ENCODE data around the gene TMEM106C.

The TMEM106C gene

GRCh38 chr12:47988073-47989022 lies 25.0 kb downstream of the TMEM106C start:
- TF ChIP-seq CREB5 (CRISPR knock-in tag; IDR thresholded peaks at IDR 0.05; ENCODE audit: low read depth) (no peak), POU6F1 (CRISPR knock-in tag; IDR thresholded peaks at IDR 0.05; ENCODE audit: borderline replicate concordance, low read depth) (no peak), ZNF565 (CRISPR knock-in tag; conservative IDR thresholded peaks at IDR 0.05; ENCODE audit: low read depth) (no peak), ISL1 (CRISPR knock-in tag; IDR thresholded peaks at IDR 0.05) (no peak), PATZ1 (CRISPR knock-in tag; IDR thresholded peaks at IDR 0.05; ENCODE audit: borderline replicate concordance) (no peak), TOX (CRISPR knock-in tag; IDR thresholded peaks at IDR 0.05; ENCODE audit: borderline replicate concordance) (no peak)
- peak; percentile 25; the same call in 2 of the 3 replicates for ATAC-seq

GRCh38 chr12:47989023-47989417 lies 25.6 kb downstream of the TMEM106C start:
- no peak for TF ChIP-seq POU6F1 (CRISPR knock-in tag; IDR thresholded peaks at IDR 0.05; ENCODE audit: borderline replicate concordance, low read depth)
- no peak for TF ChIP-seq ZNF8 (CRISPR knock-in tag; IDR thresholded peaks at IDR 0.05)
- no peak for TF ChIP-seq ZFP3 (CRISPR knock-in tag; IDR thresholded peaks at IDR 0.05)
- TF ChIP-seq TCF4 (CRISPR knock-in tag; IDR thresholded peaks at IDR 0.05; ENCODE audit: borderline replicate concordance) = no peak
- TF ChIP-seq CREB5 (CRISPR knock-in tag; IDR thresholded peaks at IDR 0.05; ENCODE audit: low read depth) = no peak
- no peak for TF ChIP-seq TOX (CRISPR knock-in tag; IDR thresholded peaks at IDR 0.05; ENCODE audit: borderline replicate concordance)
- TF ChIP-seq PATZ1 (CRISPR knock-in tag; IDR thresholded peaks at IDR 0.05; ENCODE audit: borderline replicate concordance) = no peak
- TF ChIP-seq ZFP30 (CRISPR knock-in tag; IDR thresholded peaks at IDR 0.05) = no peak
- no peak for TF ChIP-seq ARNTL (CRISPR knock-in tag; IDR thresholded peaks at IDR 0.05; ENCODE audit: borderline replicate concordance, low read depth)
- TF ChIP-seq TSHZ2 (CRISPR knock-in tag; IDR thresholded peaks at IDR 0.05) = no peak
- TF ChIP-seq BACH2 (CRISPR knock-in tag; IDR thresholded peaks at IDR 0.05; ENCODE audit: borderline replicate concordance) = no peak
- no peak for TF ChIP-seq GLIS3 (CRISPR knock-in tag; IDR thresholded peaks at IDR 0.05)
- no peak for TF ChIP-seq SNAI2 (CRISPR knock-in tag; IDR thresholded peaks at IDR 0.05)
- no peak for TF ChIP-seq ESRRG (CRISPR knock-in tag; IDR thresholded peaks at IDR 0.05)
- TF ChIP-seq ZNF565 (CRISPR knock-in tag; conservative IDR thresholded peaks at IDR 0.05; ENCODE audit: low read depth) = no peak
- TF ChIP-seq OSR1 (CRISPR knock-in tag; IDR thresholded peaks at IDR 0.05) = no peak
- no peak for TF ChIP-seq ZC3H10 (CRISPR knock-in tag; IDR thresholded peaks at IDR 0.05)
- TF ChIP-seq RARB (CRISPR knock-in tag; IDR thresholded peaks at IDR 0.05) = no peak
- no peak for TF ChIP-seq ZNF70 (CRISPR knock-in tag; IDR thresholded peaks at IDR 0.05)
- ATAC-seq = no peak
